Activated naive CD8-positive, alpha-beta T cell treated with anti-CD3 and anti-CD28 coated beads, Interleukin-2, amount 10 ng/mL, durations not matched to agents 7 days and 5 days (primary cell): Measurements from ENCODE around the gene SSNA1. TPM values are rescaled to one million over a fixed set of nuclear protein-coding genes. Genes with fewer than 3 reads are reported as not detected.

Experiments
- ATAC-seq: fragments of 150-1000 bp; cut with Tn5 transposase; one replicate; pipeline ENCODE4 v1.10.0; 2021; ENCODE audit warnings: low read depth, moderate library complexity
- POLR2A ChIA-PET: fragments of 350-600 bp; sonication (Branson Sonifier 250); formaldehyde crosslinking; loops from one replicate; lab custom pipeline; 2021; ENCODE audit warnings: antibody characterized with exemption; lab: Charles Lee
- DNase-seq: peaks from one replicate; pipeline ENCODE4 v3.0.0; 2021
- H3K27ac Mint-ChIP-seq: one replicate; pipeline ENCODE4 v1.8.0; 2022; ENCODE audit warnings: mild to moderate bottlenecking, mixed read lengths
- H3K27me3 Mint-ChIP-seq: one replicate; pipeline ENCODE4 v1.8.0; 2022; ENCODE audit warnings: mild to moderate bottlenecking, moderate library complexity, mixed read lengths
- H3K36me3 Mint-ChIP-seq: one replicate; pipeline ENCODE4 v1.8.0; 2021; ENCODE audit warnings: mild to moderate bottlenecking, mixed read lengths
- H3K4me1 Mint-ChIP-seq: one replicate; pipeline ENCODE4 v1.8.0; 2021; ENCODE audit warnings: mixed read lengths
- H3K4me3 Mint-ChIP-seq: one replicate; pipeline ENCODE4 v1.8.0; 2022; ENCODE audit warnings: mild to moderate bottlenecking, moderate library complexity, mixed read lengths
- H3K9me3 Mint-ChIP-seq: one replicate; pipeline ENCODE4 v1.8.0; 2021; ENCODE audit warnings: mixed read lengths
- total RNA-seq, 2 experiments: library from RNA; stranded (reverse); gene quantifications; one replicate each; pipeline ENCODE4 v1.2.3, GENCODE V29; 2021

Gene SSNA1
- total RNA-seq, 2 experiments from 2014 or later = 62.4 to 65.2 TPM

DNA sequence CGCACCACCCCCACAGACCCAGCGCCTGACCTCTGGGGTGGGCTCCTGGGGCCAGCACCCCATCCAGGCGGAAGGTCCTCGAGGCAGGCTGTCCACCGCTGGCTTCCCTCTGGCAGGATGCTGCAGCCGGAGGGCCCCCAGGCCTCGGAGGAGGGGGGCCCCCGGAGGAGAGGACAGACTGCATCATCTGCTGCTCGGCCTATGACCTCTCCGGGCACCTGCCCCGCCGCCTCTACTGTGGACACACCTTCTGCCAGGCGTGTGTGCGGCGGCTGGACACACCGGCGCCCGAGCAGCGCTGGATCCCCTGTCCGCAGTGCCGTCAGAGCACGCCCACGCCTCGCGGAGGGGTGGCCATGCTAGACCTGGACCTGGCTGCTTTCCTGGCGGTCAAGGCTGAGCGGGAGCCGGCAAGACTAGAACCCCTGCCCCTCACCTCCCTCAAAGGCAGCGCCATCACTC is 40.1 kb downstream of the SSNA1 start:
- Mint-ChIP-seq H3K9me3 (no peaks in the 10 kb centered on the region), H3K4me3 (no peak overlapping the region), H3K27me3 (peaks cover 2% of the 10 kb centered on the region), H3K36me3 (no peaks in the 10 kb centered on the region), H3K4me1 (peaks cover 5% of the 10 kb centered on the region), H3K27ac (no peak overlapping the region)
- no peak for ATAC-seq
- POLR2A ChIA-PET = interaction anchor here (1.5 kb wide), 1 partner anchor 99 kb away, joined by 7 read pairs; no protein-coding TSS in a partner anchor
- no peak for DNase-seq

DNA sequence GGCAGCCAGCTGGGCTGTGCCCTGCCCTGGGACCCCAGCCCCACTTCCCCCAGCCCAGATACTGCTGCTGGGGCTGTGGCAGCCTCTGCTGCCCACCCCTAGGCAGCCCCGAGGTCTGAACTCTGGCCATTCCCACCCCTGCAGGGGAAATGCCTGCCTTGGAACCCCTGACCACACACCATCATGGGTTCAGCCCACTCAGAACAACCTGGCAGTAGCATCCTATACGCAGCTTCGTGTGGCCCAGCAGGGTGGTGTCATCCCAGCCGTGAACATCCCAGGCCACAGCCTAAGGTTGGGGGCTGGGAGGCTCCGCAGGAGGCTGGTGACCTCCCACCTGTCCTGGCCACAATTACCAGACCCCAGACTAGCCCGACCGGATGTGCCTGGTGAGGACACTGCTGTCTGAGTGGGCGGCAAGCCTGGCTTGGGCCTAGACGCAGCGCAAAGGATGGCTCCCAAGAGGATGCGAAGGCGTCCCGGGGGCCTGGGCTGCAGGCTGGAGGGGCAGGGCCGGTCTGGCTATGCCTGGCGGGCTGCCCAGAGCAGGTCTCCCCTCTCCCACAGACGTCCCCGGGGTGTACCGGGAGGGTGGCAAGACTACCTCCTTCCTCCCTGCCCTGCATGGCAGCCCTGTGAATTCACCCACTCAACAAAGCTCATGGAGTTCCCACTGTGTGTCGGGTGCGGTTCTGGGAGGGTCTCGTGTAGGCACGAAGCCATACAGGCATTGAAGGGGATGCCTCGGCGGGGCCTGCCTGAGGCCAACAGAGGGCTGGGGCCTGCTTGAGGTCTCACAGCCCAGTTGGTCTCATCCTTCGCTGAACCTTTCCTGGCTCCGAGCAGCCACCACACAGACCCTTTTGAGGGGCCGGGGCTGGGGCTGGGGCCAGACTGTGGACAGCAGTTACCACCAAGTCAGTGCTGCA is 40.8 kb downstream of the SSNA1 start:
- ATAC-seq = no peak
- H3K27me3 Mint-ChIP-seq = peaks cover 2% of the 10 kb centered on the region
- H3K36me3 Mint-ChIP-seq = no peaks in the 10 kb centered on the region
- no peaks in the 10 kb centered on the region for H3K9me3 Mint-ChIP-seq
- no peak overlapping the region for H3K27ac Mint-ChIP-seq
- no peak overlapping the region for H3K4me3 Mint-ChIP-seq
- POLR2A ChIA-PET = no interaction called here
- H3K4me1 Mint-ChIP-seq = peaks cover 4% of the 10 kb centered on the region
- DNase-seq = no peak

DNA sequence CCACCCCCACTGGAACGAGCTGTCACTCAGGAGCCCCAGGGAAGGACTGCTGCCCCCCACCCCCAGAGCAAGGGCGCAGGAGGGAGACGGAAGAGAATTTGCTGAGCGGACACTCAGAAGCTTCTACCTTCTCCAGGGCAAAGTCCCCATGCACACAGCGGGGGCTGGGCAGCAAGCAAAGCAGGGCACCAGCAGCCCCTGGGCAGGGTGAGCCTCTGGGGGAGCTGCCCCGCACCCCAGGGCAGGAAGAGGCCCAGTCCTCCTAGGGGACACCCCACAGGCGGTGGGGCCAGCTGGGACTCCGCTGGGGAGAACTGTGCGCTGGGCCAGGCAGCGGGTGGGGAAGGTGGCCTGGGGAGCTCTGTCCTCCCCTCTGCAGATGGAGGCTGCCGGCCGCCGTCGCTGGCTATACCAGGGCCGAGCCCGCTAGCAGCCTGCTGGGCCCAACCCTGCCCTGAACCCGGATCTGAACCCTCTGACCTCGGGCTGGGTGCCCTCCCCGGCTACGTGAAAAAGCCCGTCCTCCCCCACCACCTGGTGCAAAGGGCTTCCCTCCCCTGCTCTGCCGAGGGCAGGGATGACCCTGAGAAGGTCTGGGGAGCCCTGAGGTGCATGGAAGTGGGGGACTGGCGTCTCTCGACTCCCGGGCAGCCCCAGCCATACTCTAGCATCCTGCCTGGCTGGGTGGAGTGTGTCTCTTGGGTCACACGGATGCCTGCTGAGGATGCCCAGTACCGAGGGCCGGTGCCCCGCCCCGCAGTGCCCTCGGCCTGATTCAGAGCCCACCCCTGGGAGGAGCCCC is 41.6 kb downstream of the SSNA1 start:
- Mint-ChIP-seq H3K4me3 (no peak overlapping the region), H3K9me3 (no peaks in the 10 kb centered on the region), H3K4me1 (peaks cover 4% of the 10 kb centered on the region), H3K27me3 (peaks cover 2% of the 10 kb centered on the region), H3K27ac (no peak overlapping the region), H3K36me3 (no peaks in the 10 kb centered on the region)
- POLR2A ChIA-PET = interaction anchor here (1.7 kb wide), 1 partner anchor 11 kb away, joined by 8 read pairs; the partner anchor contains the start of gene TUBB4B
- ATAC-seq = no peak
- no peak for DNase-seq

DNA sequence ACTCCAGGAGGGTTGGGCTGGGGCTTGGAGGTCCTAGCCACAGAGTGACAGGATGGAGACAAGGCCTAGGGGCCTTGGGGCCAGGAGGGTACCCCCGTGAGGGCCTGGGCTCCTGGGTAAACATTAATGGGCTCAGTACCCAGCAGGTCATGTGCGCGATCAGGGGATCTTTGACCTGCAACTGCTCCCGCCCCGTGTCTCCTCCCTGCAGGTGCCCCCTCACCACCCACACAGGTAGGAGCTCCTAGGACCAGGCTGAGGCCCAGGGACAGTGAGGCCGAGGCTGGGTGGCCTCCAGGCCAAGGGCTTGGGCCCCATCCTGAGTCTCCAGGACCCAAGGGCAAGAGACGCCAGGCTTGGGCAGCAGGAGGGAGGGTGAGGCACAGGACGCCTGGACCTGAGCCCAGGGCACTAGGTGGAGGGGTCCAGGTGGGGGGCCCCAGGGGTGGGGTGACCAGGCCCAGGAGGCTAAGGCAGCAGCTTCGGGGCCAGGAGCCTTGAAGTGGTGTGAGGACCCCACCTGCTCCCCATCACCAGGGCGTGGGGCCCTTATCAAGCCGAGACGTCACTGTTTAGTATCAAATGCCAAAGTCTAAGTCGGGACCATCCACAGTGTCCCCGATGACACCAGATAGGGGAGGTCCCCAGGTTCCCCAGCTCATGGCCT is 42.4 kb downstream of the SSNA1 start, which contains the start of gene SLC34A3:
Gene SLC34A3 (plus strand): TSS at position 197 of the 667 bp plus-strand sequence. CDS start 802 bp downstream, outside the sequence.
- Mint-ChIP-seq H3K9me3 (no peaks in the 10 kb centered on the region), H3K27me3 (peaks cover 2% of the 10 kb centered on the region), H3K27ac (no peak within 1 kb of the TSS), H3K4me3 (no peak within 1 kb of the TSS), H3K36me3 (no peaks in the 10 kb centered on the region), H3K4me1 (peaks cover 4% of the 10 kb centered on the region)
- DNase-seq (no peak), ATAC-seq (no peak)
- POLR2A ChIA-PET = interaction anchor here (1.7 kb wide), 1 partner anchor 10 kb away, joined by 8 read pairs; the partner anchor contains the start of gene TUBB4B

DNA sequence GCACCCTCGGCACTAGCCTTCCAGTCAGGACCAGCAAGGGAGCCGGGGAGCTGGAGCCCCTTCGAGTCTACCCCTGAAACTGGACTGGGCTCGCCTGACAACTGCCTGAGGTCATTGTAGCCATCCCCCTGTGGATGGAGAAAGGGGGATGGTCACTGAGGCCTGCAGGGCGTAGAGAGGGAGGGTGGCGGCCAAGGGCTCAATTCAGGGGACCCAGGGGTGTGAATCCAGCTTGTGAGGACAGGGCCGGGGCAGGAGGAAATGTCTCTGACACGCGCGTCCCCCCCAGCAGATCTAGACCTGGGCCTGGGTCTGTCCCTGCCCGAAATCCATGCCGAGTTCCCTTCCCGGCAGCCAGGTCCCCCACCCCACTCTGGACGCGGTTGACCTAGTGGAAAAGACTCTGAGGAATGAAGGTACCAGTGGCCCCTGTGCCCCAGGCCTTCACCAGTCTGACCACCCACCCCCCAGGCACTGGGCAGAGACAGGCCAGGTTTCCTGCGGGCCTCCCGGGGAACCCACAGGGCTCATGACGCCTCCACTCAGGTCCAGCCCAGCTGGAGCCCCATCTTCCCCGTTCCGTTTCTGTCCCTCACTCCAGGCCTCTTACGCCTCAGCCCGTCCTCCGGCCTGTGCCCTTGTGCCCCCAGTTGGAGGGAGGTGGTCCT is 43.0 kb downstream of the SSNA1 start:
- no peak for ATAC-seq

DNA sequence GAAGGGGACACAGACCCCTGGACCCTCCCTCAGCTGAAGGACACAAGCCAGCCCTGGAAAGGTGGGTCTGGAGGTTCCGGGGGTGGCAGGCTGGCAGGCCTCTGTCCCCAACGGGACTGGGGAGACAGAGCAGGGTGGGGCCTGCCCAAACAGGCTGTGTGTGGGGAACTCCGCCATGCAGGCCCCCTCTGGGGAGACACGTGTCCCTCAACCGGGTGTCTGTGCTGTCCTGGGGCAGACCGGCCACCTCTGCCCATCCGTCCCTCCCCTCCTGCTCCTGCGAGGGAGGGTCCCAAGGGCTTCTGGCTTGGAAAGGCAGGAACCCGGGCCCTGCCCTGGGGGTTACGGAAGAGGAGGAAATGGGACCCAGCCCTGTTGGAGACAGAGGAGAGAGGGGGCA is 43.6 kb downstream of the SSNA1 start:
- Mint-ChIP-seq H3K27ac (no peak overlapping the region), H3K4me3 (no peak overlapping the region), H3K9me3 (no peaks in the 10 kb centered on the region), H3K27me3 (peaks cover 2% of the 10 kb centered on the region), H3K4me1 (peaks cover 4% of the 10 kb centered on the region), H3K36me3 (no peaks in the 10 kb centered on the region)
- no peak for DNase-seq
- ATAC-seq = no peak
- POLR2A ChIA-PET = interaction anchor here (1.7 kb wide), 1 partner anchor 9 kb away, joined by 8 read pairs; the partner anchor contains the start of gene TUBB4B

More for the DNA sequence above, 43.0 kb downstream of the SSNA1 start:
- H3K4me3 Mint-ChIP-seq = no peak overlapping the region
- H3K9me3 Mint-ChIP-seq = no peaks in the 10 kb centered on the region
- no peak overlapping the region for H3K27ac Mint-ChIP-seq
- H3K27me3 Mint-ChIP-seq = peaks cover 2% of the 10 kb centered on the region
- no peaks in the 10 kb centered on the region for H3K36me3 Mint-ChIP-seq
- peaks cover 4% of the 10 kb centered on the region for H3K4me1 Mint-ChIP-seq
- POLR2A ChIA-PET = interaction anchor here (1.7 kb wide), 1 partner anchor 9 kb away, joined by 8 read pairs; the partner anchor contains the start of gene TUBB4B
- no peak for DNase-seq

DNA sequence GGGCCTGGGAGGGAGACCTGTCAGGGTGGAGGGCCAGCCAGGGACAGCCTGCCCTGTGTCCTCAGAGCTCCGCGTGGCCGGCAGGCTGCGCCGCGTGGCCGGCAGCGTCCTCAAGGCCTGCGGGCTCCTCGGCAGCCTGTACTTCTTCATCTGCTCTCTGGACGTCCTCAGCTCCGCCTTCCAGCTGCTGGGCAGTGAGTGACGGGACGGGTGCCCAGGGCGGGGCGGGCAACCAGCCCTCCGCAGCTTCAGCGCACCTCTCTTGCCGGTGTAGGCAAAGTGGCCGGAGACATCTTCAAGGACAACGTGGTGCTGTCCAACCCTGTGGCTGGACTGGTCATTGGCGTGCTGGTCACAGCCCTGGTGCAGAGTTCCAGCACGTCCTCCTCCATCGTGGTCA is 44.0 kb downstream of the SSNA1 start:
- no peak overlapping the region for H3K27ac Mint-ChIP-seq
- peaks cover 2% of the 10 kb centered on the region for H3K27me3 Mint-ChIP-seq
- DNase-seq = no peak
- peaks cover 2% of the 10 kb centered on the region for H3K4me1 Mint-ChIP-seq
- no peaks in the 10 kb centered on the region for H3K9me3 Mint-ChIP-seq
- no peaks in the 10 kb centered on the region for H3K36me3 Mint-ChIP-seq
- no peak overlapping the region for H3K4me3 Mint-ChIP-seq
- no peak for ATAC-seq
- POLR2A ChIA-PET = interaction anchor here (1.1 kb wide), 1 partner anchor 10 kb away, joined by 3 read pairs; no protein-coding TSS in a partner anchor

DNA sequence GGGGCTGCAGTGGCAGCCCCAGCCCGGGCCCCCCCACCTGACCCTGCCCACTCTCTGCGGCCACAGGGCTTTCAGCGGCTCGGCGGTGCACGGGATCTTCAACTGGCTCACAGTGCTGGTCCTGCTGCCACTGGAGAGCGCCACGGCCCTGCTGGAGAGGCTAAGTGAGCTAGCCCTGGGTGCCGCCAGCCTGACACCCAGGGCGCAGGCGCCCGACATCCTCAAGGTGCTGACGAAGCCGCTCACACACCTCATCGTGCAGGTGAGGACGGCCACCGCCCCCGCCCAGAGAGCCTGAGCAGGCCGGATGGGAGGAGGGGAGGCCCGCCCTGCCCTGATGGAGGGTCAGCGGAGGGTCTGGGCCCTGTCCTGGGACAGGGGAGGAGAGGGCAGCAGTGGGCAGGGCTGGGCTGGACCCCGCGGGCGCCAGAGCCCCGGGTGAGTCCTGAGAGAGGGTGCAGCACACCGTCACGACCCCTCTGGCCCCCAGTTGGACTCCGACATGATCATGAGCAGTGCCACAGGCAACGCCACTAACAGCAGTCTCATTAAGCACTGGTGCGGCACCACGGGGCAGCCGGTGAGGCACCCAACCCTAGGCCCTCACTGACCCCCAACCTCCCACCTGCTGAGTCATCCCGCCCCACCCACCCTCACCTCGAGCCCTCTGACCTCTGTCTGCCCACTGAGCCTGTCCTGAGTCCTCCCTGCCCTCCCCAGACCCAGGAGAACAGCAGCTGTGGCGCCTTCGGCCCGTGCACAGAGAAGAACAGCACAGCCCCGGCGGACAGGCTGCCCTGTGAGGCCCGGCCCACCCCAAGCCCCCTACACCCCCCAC is 44.9 kb downstream of the SSNA1 start:
- H3K4me3 Mint-ChIP-seq = no peak overlapping the region
- ATAC-seq (no peak), DNase-seq (no peak)
- no peaks in the 10 kb centered on the region for H3K36me3 Mint-ChIP-seq
- POLR2A ChIA-PET = interaction anchor here (1.1 kb wide), 1 partner anchor 9 kb away, joined by 3 read pairs; no protein-coding TSS in a partner anchor
- no peak overlapping the region for H3K27ac Mint-ChIP-seq
- H3K4me1 Mint-ChIP-seq = peaks cover 3% of the 10 kb centered on the region
- no peaks in the 10 kb centered on the region for H3K9me3 Mint-ChIP-seq
- no peaks in the 10 kb centered on the region for H3K27me3 Mint-ChIP-seq

DNA sequence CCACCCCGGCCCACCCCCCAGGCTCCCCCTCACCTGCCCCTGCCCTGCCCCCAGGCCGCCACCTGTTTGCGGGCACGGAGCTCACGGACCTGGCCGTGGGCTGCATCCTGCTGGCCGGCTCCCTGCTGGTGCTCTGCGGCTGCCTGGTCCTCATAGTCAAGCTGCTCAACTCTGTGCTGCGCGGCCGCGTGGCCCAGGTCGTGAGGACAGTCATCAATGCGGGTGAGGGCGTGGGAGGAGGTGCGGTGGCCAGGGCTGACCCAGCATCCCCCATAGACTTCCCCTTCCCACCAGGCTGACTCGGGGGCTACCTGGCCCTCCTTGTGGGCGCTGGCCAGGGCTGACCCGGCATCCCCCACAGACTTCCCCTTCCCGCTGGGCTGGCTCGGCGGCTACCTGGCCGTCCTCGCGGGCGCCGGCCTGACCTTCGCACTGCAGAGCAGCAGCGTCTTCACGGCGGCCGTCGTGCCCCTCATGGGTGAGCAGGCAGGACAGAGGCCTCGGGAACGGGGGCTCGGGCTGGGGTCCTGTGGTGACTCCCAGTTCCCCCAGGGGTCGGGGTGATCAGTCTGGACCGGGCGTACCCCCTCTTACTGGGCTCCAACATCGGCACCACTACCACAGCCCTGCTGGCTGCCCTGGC is 45.7 kb downstream of the SSNA1 start:
- Mint-ChIP-seq H3K36me3 (no peaks in the 10 kb centered on the region), H3K27ac (no peak overlapping the region), H3K4me3 (no peak overlapping the region), H3K9me3 (no peaks in the 10 kb centered on the region), H3K4me1 (peaks cover 5% of the 10 kb centered on the region), H3K27me3 (no peaks in the 10 kb centered on the region)
- ATAC-seq (no peak), DNase-seq (no peak)
- POLR2A ChIA-PET = no interaction called here

DNA sequence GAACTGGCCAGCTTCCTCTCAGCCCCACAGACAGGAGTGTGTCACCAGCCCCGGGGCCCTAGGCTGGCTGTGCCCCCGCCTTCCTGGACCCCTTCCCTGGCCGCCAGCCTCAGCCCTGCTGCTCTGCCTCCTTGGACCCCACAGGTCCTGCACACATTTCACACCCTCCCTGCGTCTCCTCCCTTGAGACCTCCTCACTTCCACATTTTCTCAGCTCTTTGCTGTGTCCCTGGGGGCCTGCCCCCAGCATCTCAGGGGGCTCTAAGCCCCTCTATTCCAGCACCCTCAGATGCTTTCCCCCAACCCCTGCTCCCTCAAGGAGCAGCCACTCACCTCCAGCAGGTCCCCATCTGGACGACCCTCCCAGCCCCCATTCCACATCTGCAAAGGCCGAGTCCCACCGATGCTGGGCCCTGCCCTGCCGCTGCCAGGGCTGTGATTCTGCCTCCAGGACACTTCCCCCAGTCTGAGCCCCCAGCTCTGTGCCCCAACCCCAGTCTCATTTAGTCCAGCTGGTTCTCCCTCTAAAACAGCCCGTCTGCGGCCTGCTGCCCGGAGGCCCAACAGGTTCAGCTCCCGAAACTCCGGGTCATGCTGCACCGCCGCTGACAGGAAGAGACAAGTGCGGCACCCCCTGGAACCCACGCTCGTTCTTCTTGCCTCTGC is 46.4 kb downstream of the SSNA1 start:
- no peak overlapping the region for H3K4me3 Mint-ChIP-seq
- ATAC-seq (no peak), DNase-seq (no peak)
- no peak overlapping the region for H3K27ac Mint-ChIP-seq
- peaks cover 8% of the 10 kb centered on the region for H3K4me1 Mint-ChIP-seq
- no peaks in the 10 kb centered on the region for H3K36me3 Mint-ChIP-seq
- no peaks in the 10 kb centered on the region for H3K27me3 Mint-ChIP-seq
- H3K9me3 Mint-ChIP-seq = no peaks in the 10 kb centered on the region
- POLR2A ChIA-PET = interaction anchor here (1.1 kb wide), 1 partner anchor 165 kb away, joined by 3 read pairs; no protein-coding TSS in a partner anchor
